Erythroblast (primary cell): Measurements from ENCODE around the gene UNC80.

ENCODE experiments used
- GATA1 ChIP-seq: IDR thresholded peaks from 2 replicates; pipeline ENCODE4 v1.6.1; 2011; ENCODE audit warnings: low read depth, mild to moderate bottlenecking, control low read depth, low read length, moderate library complexity
- POLR2A ChIP-seq: IDR thresholded peaks from 2 replicates; pipeline ENCODE4 v1.6.1; 2011; ENCODE audit warnings: mild to moderate bottlenecking, low read length

GRCh38 chr2:209917154-209917771 lies 145.6 kb downstream of the UNC80 start:
- TF ChIP-seq POLR2A (no peak), GATA1 (no peak)
